Measurements from ENCODE around the gene ELMO1. TPM values are rescaled to one million over a fixed set of nuclear protein-coding genes. Genes with fewer than 3 reads are reported as not detected.

ELMO1 gene
- total and polyA plus RNA-seq, 10 donors: 26.0 to 494 (median 201) TPM

DNA sequence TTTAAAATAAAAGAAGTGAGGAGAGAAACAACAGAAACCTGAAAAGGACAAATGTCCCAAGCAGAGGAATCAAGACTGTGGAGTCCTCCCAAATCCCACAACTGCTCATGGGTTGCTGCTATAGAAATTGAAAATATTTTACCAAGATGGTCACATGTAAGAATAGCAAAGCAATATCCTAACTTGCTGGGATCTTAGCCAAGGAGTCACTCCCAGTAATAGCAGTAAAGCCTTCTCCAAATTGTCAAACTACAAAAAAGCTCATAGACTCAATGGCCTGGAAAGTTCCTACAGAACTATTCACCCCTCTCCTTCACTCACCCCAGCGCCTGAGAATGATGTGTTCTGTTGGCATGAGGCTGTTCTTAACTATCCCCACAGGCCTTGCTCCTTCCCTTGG, 186.5 kb downstream of the ELMO1 start:
- no peak for DNase-seq
- Histone ChIP-seq H3K27ac (no peak overlapping the region), H3K4me3 (no peak overlapping the region), H3K36me3 (peaks cover 0 to 38% (median 10%) of the 10 kb centered on the region in 6 donors), H3K27me3 (replicated peaks in 1 of 7) (no peaks in the 10 kb centered on the region), H3K9me3 (no peaks in the 10 kb centered on the region), H3K4me1 (peaks cover 21 to 78% (median 47%) of the 10 kb centered on the region in 6 donors)
- 71 to 97% (median 84%) methylated on average over 1 of the region's 1 CpG for WGBS, 5 donors
- intact Hi-C loops (cut with DNase I; ENCODE audit: low total_unique reads): no loop called here
- no peak for TF ChIP-seq POLR2AphosphoS5 (IDR thresholded peaks at IDR 0.05)
- TF ChIP-seq CTCF (IDR thresholded peaks at IDR 0.05 in 8 of 11, conservative IDR thresholded peaks at IDR 0.05 in 3 of 11): no peak
- no peak for TF ChIP-seq POLR2A (IDR thresholded peaks at IDR 0.05)

DNA sequence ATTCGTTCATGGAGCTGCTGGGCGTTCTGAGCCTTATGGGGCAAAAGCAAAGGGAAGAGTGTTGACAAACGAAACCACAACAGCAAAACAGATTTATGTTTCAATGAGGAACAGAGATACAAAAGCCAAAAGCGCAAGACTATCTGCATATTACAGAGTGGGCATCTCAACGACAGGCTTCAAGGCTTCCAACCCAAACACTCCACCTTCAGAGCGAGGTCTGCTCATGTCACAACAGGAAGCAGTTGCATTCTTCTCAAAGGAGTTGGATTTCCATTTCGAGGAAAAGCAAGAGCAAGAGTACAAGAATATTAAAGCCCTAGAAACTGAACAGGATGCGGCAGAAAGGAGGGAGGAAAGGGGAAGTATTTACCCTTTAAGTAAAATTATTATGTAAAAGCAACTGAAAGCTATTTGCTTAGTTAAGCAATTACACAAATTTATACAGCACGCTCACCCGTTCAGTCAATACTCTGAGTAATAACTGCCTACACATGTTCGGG, 189.3 kb downstream of the ELMO1 start:
- no peaks in the 10 kb centered on the region for H3K9me3 ChIP-seq

DNA sequence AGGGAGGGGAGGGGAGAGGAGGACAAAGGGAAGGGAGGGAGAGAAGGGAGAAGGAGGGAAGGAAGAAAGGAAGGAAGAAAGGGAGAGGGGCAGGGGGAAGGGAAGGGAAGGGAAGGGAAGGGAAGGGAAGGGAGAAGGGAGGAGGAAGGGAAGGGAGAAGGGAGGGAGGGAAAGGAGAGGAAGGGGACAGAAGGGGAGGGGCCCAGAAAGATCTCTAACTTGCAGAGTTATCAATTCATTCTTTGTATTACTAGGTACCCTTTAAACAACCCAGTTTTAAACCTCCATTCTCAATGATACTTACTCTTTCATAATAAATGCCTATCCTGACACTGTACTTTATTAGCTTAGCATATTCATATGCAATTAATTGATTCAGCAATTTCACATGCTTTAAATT, 192.0 kb downstream of the ELMO1 start:
- intact Hi-C loops (cut with DNase I; ENCODE audit: low total_unique reads): no loop called here

More for the DNA sequence above, 189.3 kb downstream of the ELMO1 start:
- H3K4me1 ChIP-seq: peaks cover 11 to 66% (median 31%) of the 10 kb centered on the region in 6 donors
- peaks cover 0 to 63% (median 17%) of the 10 kb centered on the region in 6 donors for H3K36me3 ChIP-seq
- no peak for DNase-seq
- H3K27me3 ChIP-seq (replicated peaks in 1 of 7): no peaks in the 10 kb centered on the region
- intact Hi-C loops (cut with DNase I; ENCODE audit: low total_unique reads): no loop called here
- TF ChIP-seq POLR2AphosphoS5 (IDR thresholded peaks at IDR 0.05) (no peak), CTCF (IDR thresholded peaks at IDR 0.05 in 8 of 11, conservative IDR thresholded peaks at IDR 0.05 in 3 of 11) (no peak), POLR2A (IDR thresholded peaks at IDR 0.05) (no peak)
- peak overlapping the region in 5 of 8 donors; percentile 34 to 64 (median 49) for H3K27ac ChIP-seq
- 25 to 42% (median 34%) methylated on average over 11 of the region's 11 CpGs for WGBS, 5 donors
- peak overlapping the region in 1 of 8 donors; percentile 8 for H3K4me3 ChIP-seq

More for the DNA sequence above, 192.0 kb downstream of the ELMO1 start:
- Histone ChIP-seq H3K4me1 (peaks cover 7 to 40% (median 28%) of the 10 kb centered on the region in 6 donors), H3K36me3 (peaks cover 0 to 65% (median 14%) of the 10 kb centered on the region in 6 donors), H3K4me3 (no peak overlapping the region), H3K9me3 (peaks cover 0 to 4% (median 0%) of the 10 kb centered on the region in 8 donors), H3K27ac (peak overlapping the region in 3 of 8 donors; percentile 11 to 42 (median 20)), H3K27me3 (replicated peaks in 1 of 7) (no peaks in the 10 kb centered on the region)
- TF ChIP-seq CTCF (IDR thresholded peaks at IDR 0.05 in 8 of 11, conservative IDR thresholded peaks at IDR 0.05 in 3 of 11) (no peak), POLR2A (IDR thresholded peaks at IDR 0.05) (no peak), POLR2AphosphoS5 (IDR thresholded peaks at IDR 0.05) (no peak)
- no peak for DNase-seq

All from spleen (tissue), 11 donors.